ENCODE data around the gene CKM.

GRCh38 chr19:45323671-45324081 is 1.0 kb upstream of the CKM start:
- TF ChIP-seq CTCF (IDR thresholded peaks at IDR 0.05 in 4 of 5, conservative IDR thresholded peaks at IDR 0.05 in 1 of 5), result no peak
- peak; percentile 94 to 95 for TF ChIP-seq POLR2A (IDR thresholded peaks at IDR 0.05)
